SU-DHL-6 (cell line): Measurements from ENCODE around the gene PRXL2A.

Experiments
- H2AFZ ChIP-seq: fragments of 200-600 bp; sonication (generic); 2 replicates; pipeline ENCODE4 v1.6.1; 2014; ENCODE audit warnings: low read depth, mild to moderate bottlenecking, moderate library complexity, mixed read lengths, antibody characterized with exemption, low read length; ENCODE audit not compliant: severe bottlenecking
- H3F3A ChIP-seq: fragments of 200-600 bp; shearing (Covaris generic); 2 replicates; pipeline ENCODE4 v1.6.0; 2016; ENCODE audit warnings: antibody characterized with exemption, mild to moderate bottlenecking; ENCODE audit not compliant: insufficient read depth
- H3K27ac ChIP-seq: fragments of 200-600 bp; sonication (generic); 2 replicates; pipeline ENCODE4 v1.5.1; 2016; ENCODE audit warnings: low read depth, mild to moderate bottlenecking, low read length, moderate library complexity, mixed read lengths
- H3K27me3 ChIP-seq: fragments of 200-600 bp; sonication (generic), shearing (Covaris generic); 2 replicates; pipeline ENCODE4 v1.6.0; 2014; ENCODE audit warnings: mild to moderate bottlenecking, low read length
- H3K36me3 ChIP-seq: fragments of 200-600 bp; sonication (generic); 2 replicates; pipeline ENCODE4 v1.6.1; 2014; ENCODE audit warnings: mild to moderate bottlenecking, low read length, mixed read lengths
- H3K4me2 ChIP-seq: fragments of 300-600, 200-600 bp; shearing (Covaris generic), sonication (generic); 2 replicates; pipeline ENCODE4 v1.6.0; 2014; ENCODE audit warnings: low read length, low read depth, mild to moderate bottlenecking; ENCODE audit not compliant: poor library complexity, severe bottlenecking
- H3K4me3 ChIP-seq: fragments of 200-600 bp; sonication (generic); 2 replicates; pipeline ENCODE4 v1.5.1; 2014; ENCODE audit warnings: antibody characterized with exemption, low read length, mild to moderate bottlenecking, mixed read lengths; ENCODE audit not compliant: insufficient read depth, poor library complexity, severe bottlenecking
- H3K79me2 ChIP-seq: fragments of 200-600 bp; sonication (generic); 2 replicates; pipeline ENCODE4 v1.6.1; 2014; ENCODE audit warnings: mild to moderate bottlenecking, low read length, moderate library complexity; ENCODE audit not compliant: insufficient read depth
- H3K9ac ChIP-seq: fragments of 200-600 bp; sonication (generic); 2 replicates; pipeline ENCODE4 v1.7.0; 2014; ENCODE audit warnings: mild to moderate bottlenecking, low read length
- H3K9me2 ChIP-seq: fragments of 200-600 bp; sonication (generic); replicated peaks from 2 replicates; pipeline ENCODE4 v1.6.1; 2014; ENCODE audit warnings: low read length; ENCODE audit not compliant: insufficient read depth
- H3K9me3 ChIP-seq: fragments of 200-600 bp; sonication (generic); 2 replicates; pipeline ENCODE4 v1.6.1; 2014; ENCODE audit warnings: low read length, mixed read lengths; ENCODE audit not compliant: insufficient read depth
- H4K20me1 ChIP-seq: fragments of 200-600 bp; sonication (generic); 2 replicates; pipeline ENCODE4 v1.6.1; 2014; ENCODE audit warnings: low read depth, mild to moderate bottlenecking, antibody characterized with exemption, low read length, moderate library complexity, mixed read lengths
- CTCF ChIP-seq: fragments of 200-600 bp; sonication (generic); IDR thresholded peaks from one replicate; pipeline ENCODE4 v1.5.1; 2017; ENCODE audit warnings: antibody characterized with exemption, mild to moderate bottlenecking, low read length, moderate library complexity; ENCODE audit not compliant: insufficient read depth, poor library complexity, severe bottlenecking
- EZH2phosphoT487 ChIP-seq: fragments of 200-600 bp; sonication (generic), shearing (Covaris generic); conservative IDR thresholded peaks from 2 replicates; pipeline ENCODE4 v1.6.1; 2018; ENCODE audit warnings: mild to moderate bottlenecking, antibody characterized with exemption, low read length, moderate library complexity, mixed read lengths

Gene PRXL2A

DNA sequence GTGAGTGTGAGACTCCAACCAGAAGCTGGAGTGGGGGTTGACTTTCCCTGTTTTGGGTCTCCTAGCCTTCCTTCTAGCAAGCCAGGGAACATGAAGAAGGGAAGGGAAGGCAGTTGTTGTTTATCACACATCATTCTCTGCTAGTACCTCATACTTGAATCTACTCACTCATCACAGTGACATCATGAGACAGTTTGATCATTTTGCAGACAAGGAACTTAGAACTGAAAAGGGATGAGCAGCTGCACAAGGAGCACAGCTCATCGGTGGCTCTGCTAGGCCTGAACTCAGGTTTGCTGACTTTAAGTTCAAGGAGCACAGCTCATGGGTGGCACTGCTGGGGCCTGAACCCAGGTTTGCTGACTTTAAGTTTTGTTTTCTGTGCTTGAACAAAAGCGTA lies 19.2 kb downstream of the PRXL2A start:
- Histone ChIP-seq H3K9me2 (no peaks in the 10 kb centered on the region), H3K36me3 (no peaks in the 10 kb centered on the region), H4K20me1 (no peaks in the 10 kb centered on the region), H3K27me3 (no peaks in the 10 kb centered on the region), H3F3A (no peaks in the 10 kb centered on the region), H3K9ac (no peak overlapping the region), H3K9me3 (no peaks in the 10 kb centered on the region), H3K27ac (no peak overlapping the region), H3K4me2 (no peak overlapping the region), H2AFZ (no peak overlapping the region), H3K79me2 (no peaks in the 10 kb centered on the region), H3K4me3 (no peak overlapping the region)
- TF ChIP-seq EZH2phosphoT487 (no peak), CTCF (no peak)

DNA sequence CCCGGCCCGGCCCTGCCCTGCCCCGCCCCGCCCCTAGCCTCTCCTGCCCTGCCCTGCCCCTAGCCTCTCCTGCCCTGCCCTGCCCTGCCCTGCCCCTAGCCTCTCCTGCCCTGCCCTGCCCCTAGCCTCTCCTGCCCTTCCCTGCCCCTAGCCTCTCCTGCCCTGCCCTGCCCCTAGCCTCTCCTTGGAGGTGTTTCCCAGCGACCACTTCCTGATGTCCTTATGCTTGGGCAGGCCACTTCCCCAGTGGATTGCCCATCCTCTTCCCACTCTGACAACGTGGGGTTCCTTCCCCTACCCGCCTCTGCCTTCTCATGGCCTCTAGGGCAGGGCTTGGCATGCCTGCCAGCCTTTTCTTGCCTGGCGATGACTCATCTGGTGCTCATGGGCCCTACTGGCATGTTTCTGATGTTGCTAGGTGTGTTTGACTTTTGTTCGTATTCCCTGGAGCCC lies 21.2 kb downstream of the PRXL2A start:
- Histone ChIP-seq H3K4me2 (no peak overlapping the region), H3K4me3 (no peak overlapping the region), H3K9me2 (no peaks in the 10 kb centered on the region), H3K9me3 (no peaks in the 10 kb centered on the region), H3K9ac (no peak overlapping the region), H4K20me1 (no peaks in the 10 kb centered on the region), H2AFZ (no peak overlapping the region), H3K27me3 (no peaks in the 10 kb centered on the region), H3K79me2 (no peaks in the 10 kb centered on the region), H3K27ac (no peak overlapping the region), H3F3A (no peaks in the 10 kb centered on the region), H3K36me3 (no peaks in the 10 kb centered on the region)
- TF ChIP-seq EZH2phosphoT487 (no peak), CTCF (no peak)

- Histone ChIP-seq H3F3A (no peaks in the 10 kb centered on the region), H3K4me2 (no peak overlapping the region), H3K9ac (no peak overlapping the region), H3K27ac (no peak overlapping the region), H2AFZ (no peak overlapping the region), H3K36me3 (no peaks in the 10 kb centered on the region), H3K9me3 (no peaks in the 10 kb centered on the region), H3K4me3 (no peak overlapping the region), H3K79me2 (no peaks in the 10 kb centered on the region), H3K27me3 (no peaks in the 10 kb centered on the region), H3K9me2 (no peaks in the 10 kb centered on the region), H4K20me1 (no peaks in the 10 kb centered on the region)
- TF ChIP-seq CTCF (no peak), EZH2phosphoT487 (no peak)
Observed at GRCh38 chr10:80433134-80433533, 24.8 kb downstream of the PRXL2A start.
